Heart right ventricle (tissue), 16 donors: ENCODE results near the gene FAXC. TPM values are rescaled to one million over a fixed set of nuclear protein-coding genes. Genes with fewer than 3 reads are reported as not detected.

Source experiments
- ATAC-seq, 8 donors: fragments of 200-7000 bp; cut with Tn5 transposase; one replicate each; pipeline ENCODE4 v1.9.1; 2020; ENCODE audit warnings: mild to moderate bottlenecking in 8 of 8, moderate library complexity in 8 of 8, moderate number of reproducible peaks in 1 of 8
- DNase-seq, 2 donors: peaks; one replicate each; pipeline ENCODE4 v3.0.0-alpha.2; 2020
- H3K27ac ChIP-seq, 10 donors: fragments of 200-600 bp; sonication (generic) in 2 of 10; one replicate each; pipeline versions ENCODE4 v1.5.0 to v1.8.0; 2020 to 2022; ENCODE audit warnings: mild to moderate bottlenecking in 3 of 10
- H3K27me3 ChIP-seq, 7 donors: fragments of 200-600 bp; one replicate each; pipeline ENCODE4 v1.8.0; 2021 to 2022; ENCODE audit warnings: mild to moderate bottlenecking in 2 of 7
- H3K36me3 ChIP-seq, 9 donors: fragments of 200-600 bp; sonication (generic) in 1 of 9; one replicate each; pipeline versions ENCODE4 v1.5.0 to v1.8.0; 2020 to 2022; ENCODE audit warnings: mild to moderate bottlenecking in 2 of 9
- H3K4me1 ChIP-seq, 9 donors: fragments of 200-600 bp; sonication (generic) in 1 of 9; one replicate each; pipeline versions ENCODE4 v1.5.0 to v1.8.0; 2020 to 2022; ENCODE audit warnings: mild to moderate bottlenecking in 4 of 9
- H3K4me3 ChIP-seq, 10 donors: fragments of 200-600 bp; sonication (generic) in 2 of 10; one replicate each; pipeline versions ENCODE4 v1.5.0 to v1.8.0; 2020 to 2022; ENCODE audit warnings: mild to moderate bottlenecking in 7 of 10, moderate library complexity in 2 of 10
- H3K9me3 ChIP-seq, 11 donors: fragments of 200-600 bp in 10 of 11; sonication (generic) in 2 of 11; one replicate each; pipeline versions ENCODE4 v1.5.0 to v1.8.0; 2013 to 2022; ENCODE audit warnings: mild to moderate bottlenecking in 2 of 11, control low read depth in 1 of 11, moderate library complexity in 1 of 11
- WGBS, 2 donors: extraction: QIAGEN DNeasy Blood & Tissue Kit; methylation state at CpG; one replicate each; pipeline ENCODE4 v1.1.7; 2013; ENCODE audit warnings: inconsistent platforms in 1 of 2; 5-methylcytosine and 5-hydroxymethylcytosine counted together
- intact Hi-C, 10 donors: fragments of 100-400 bp; cut with DNase I; formaldehyde crosslinking; loops; one replicate each; pipeline versions ENCODE4 v1.11.1 to v1.14.2; 2022
- polyA plus RNA-seq, 2 donors: library from polyadenylated mRNA; stranded (reverse); fragments of 200-250 nt; gene quantifications; one replicate each; pipeline ENCODE4 v1.2.3, GENCODE V29; 2013
- total RNA-seq, 10 donors: library from RNA; stranded (reverse); fragmentation: NEBNext Ultra II Directional in 3 of 10; extraction: Animal tissue kit (Norgen Biotek cat#: 25700) in 3 of 10; gene quantifications; one replicate each; pipeline versions ENCODE4 v1.2.1 to v1.2.4, GENCODE V29; 2021 to 2023
- TF ChIP-seq, protein P1 (sequence below), 9 donors: fragments of 200-600 bp; sonication (generic) in 2 of 9; IDR thresholded peaks; one replicate each; pipeline versions ENCODE4 v1.5.0 to v1.8.0; 2021 to 2022; ENCODE audit warnings: antibody characterized with exemption in 9 of 9, mild to moderate bottlenecking in 5 of 9, moderate library complexity in 1 of 9
- donor health status: Arrhythmogenic right ventricular cardiomyopathy.
- donor health status: ischemic (EF 13 %, LVEDD 7.1; RV severe dilation, severe dysfunction).
- donor health status: healthy with polysubstance abuse.
- donor health status: DM: no; HTN: yes; CAD: no.
- donor health status: DM: no; HTN: no; CAD: no.
- donor health status: ischemic (EF 25% LVEDD 6.9; RV normal size, moderate dysfunction).
- donor health status: ischemic (EF 25% LVEDD 5.7; RV mildly dilated, moderate dysfunction).
- donor health status: healthy.
- donor health status: DM: yes; HTN: yes; CAD: no.
- donor health status: Ischemic cardiomyopathy.
- donor health status: ischemic (EF 35%, LVEDD 5.7; RV mildly dilated, moderate dysfunction).
- donor health status: nonischemic (EF 11% LVEDD 7.7; RV severe dilation, severe dysfunction).
- donor health status: DM: yes; HTN: yes; CAD: no.
- donor health status: PGD.
- donor health status: ischemic (EF 29% LVEDD 5.4; RV normal size, mild dysfunction).
- donor health status: nonischemic (EF 23%, LVEDD 6.1; RV moderate dilation, normal function).

FAXC gene
- total and polyA plus RNA-seq, 12 donors: 0.07 to 1.3 (median 0.36) TPM; not detected in 5

DNA sequence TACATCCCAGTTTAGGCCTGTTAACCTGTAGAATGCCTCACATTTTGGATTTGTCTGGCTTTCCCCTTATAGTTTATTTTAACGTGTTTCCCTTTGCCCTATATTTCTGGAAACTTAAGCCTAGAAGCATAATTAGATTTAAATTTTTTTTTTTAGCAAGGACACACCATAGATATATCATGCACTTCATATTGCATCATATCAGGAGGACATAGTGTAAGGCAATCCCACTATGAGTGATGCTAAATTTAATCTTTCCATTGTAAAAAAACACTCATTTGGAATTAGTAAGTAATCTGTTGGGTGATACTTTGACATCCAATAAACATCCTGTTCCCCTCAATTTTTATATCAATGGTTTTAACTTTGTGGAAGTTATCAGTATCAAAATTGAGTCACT is 10.3 kb upstream of the FAXC start:
- no peak overlapping the region for H3K4me3 ChIP-seq
- intact Hi-C loops: no loop called here
- no peak overlapping the region for H3K27ac ChIP-seq
- H3K36me3 ChIP-seq: no peaks in the 10 kb centered on the region
- 76 to 77% methylated on average over 1 of the region's 1 CpG for WGBS, 2 donors
- H3K4me1 ChIP-seq: no peaks in the 10 kb centered on the region
- peaks cover 0 to 21% (median 4%) of the 10 kb centered on the region in 7 donors for H3K27me3 ChIP-seq
- ATAC-seq (no peak), DNase-seq (no peak)
- TF ChIP-seq, protein P1, sequence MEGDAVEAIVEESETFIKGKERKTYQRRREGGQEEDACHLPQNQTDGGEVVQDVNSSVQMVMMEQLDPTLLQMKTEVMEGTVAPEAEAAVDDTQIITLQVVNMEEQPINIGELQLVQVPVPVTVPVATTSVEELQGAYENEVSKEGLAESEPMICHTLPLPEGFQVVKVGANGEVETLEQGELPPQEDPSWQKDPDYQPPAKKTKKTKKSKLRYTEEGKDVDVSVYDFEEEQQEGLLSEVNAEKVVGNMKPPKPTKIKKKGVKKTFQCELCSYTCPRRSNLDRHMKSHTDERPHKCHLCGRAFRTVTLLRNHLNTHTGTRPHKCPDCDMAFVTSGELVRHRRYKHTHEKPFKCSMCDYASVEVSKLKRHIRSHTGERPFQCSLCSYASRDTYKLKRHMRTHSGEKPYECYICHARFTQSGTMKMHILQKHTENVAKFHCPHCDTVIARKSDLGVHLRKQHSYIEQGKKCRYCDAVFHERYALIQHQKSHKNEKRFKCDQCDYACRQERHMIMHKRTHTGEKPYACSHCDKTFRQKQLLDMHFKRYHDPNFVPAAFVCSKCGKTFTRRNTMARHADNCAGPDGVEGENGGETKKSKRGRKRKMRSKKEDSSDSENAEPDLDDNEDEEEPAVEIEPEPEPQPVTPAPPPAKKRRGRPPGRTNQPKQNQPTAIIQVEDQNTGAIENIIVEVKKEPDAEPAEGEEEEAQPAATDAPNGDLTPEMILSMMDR (IDR thresholded peaks at IDR 0.05): no peak
- no peaks in the 10 kb centered on the region for H3K9me3 ChIP-seq

DNA sequence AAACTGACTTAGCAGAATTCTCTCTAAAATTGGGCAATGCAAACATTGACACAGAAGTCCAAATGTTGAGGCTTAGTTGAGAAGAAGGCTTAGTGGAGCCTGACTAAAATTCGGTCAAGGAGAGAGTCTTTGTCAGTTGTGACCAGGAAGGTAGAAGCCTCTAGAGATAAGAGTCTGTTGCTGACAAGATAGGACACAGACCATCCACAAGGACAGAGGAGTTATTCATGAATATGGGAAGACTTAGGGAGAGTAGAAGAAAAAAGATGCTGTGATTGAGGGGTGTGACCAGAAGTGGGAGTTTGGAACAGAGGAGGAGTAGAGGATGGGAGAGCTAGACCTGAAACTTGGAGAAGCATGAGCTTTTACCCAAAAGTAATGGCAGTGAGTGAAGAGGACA is 7.2 kb upstream of the FAXC start:
- H3K27ac ChIP-seq: no peak overlapping the region
- TF ChIP-seq, protein P1 (IDR thresholded peaks at IDR 0.05): no peak
- ATAC-seq (no peak), DNase-seq (no peak)
- H3K36me3 ChIP-seq: no peaks in the 10 kb centered on the region
- 57 to 79% methylated on average over 1 of the region's 1 CpG for WGBS, 2 donors
- no peaks in the 10 kb centered on the region for H3K9me3 ChIP-seq
- no peaks in the 10 kb centered on the region for H3K4me1 ChIP-seq
- H3K4me3 ChIP-seq: no peak overlapping the region
- peaks cover 0 to 50% (median 19%) of the 10 kb centered on the region in 7 donors for H3K27me3 ChIP-seq
- intact Hi-C loops: no loop called here

DNA sequence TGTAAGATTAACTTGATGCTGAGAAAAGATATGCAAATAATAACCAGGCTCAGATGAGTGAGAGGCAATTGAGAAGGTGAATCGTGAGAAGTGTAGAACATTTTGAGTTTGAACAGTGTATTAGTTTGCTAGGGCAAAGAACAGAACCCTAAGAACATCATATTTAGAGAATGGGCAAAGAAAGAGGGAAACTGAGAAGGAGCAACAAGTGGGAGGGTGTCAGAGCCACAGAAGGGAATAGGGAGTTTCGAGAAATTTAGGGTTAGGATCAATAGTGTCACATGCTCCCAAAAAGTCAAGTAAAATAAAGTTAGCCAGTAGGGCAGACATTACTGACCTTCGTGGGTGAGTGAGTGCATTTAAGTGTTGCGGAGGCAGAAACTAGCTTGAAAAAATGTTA is 5.5 kb upstream of the FAXC start:
- Histone ChIP-seq H3K4me1 (peaks cover 0 to 3% (median 2%) of the 10 kb centered on the region in 9 donors), H3K4me3 (no peak overlapping the region), H3K36me3 (no peaks in the 10 kb centered on the region), H3K27me3 (peaks cover 0 to 67% (median 33%) of the 10 kb centered on the region in 7 donors), H3K9me3 (no peaks in the 10 kb centered on the region), H3K27ac (no peak overlapping the region)
- 70 to 78% methylated on average over 4 of the region's 4 CpGs for WGBS, 2 donors
- no peak for DNase-seq
- no peak for ATAC-seq
- intact Hi-C loops: no loop called here
- TF ChIP-seq, protein P1 (IDR thresholded peaks at IDR 0.05): no peak

DNA sequence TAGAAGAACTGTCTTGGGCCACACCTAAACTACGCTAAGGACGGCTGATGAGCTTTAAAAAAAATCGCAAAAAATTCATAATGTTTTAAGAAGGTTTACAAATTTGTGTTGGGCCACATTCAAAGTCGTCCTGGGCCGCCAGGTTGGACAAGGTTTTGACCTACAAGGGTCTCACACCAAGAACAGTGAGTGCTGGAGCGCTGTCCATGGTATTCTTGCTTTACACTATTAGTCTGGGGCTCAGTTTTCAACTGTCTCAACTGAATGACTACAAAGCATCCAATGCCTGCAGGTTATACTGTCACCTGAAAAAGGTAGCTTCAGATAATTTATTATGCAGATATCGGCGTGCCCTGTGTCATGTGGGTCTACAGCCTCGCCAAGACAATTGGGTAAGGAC is 3.7 kb upstream of the FAXC start:
- TF ChIP-seq, protein P1 (IDR thresholded peaks at IDR 0.05): no peak
- Histone ChIP-seq H3K9me3 (no peaks in the 10 kb centered on the region), H3K27ac (no peak overlapping the region), H3K4me3 (no peak overlapping the region), H3K36me3 (no peaks in the 10 kb centered on the region), H3K27me3 (peaks cover 0 to 71% (median 39%) of the 10 kb centered on the region in 7 donors), H3K4me1 (peaks cover 0 to 12% (median 5%) of the 10 kb centered on the region in 9 donors)
- intact Hi-C loops: no loop called here
- WGBS, 2 donors: 61 to 64% methylated on average over 9 of the region's 9 CpGs
- ATAC-seq (no peak), DNase-seq (no peak)
